K562 (cell line): ENCODE results near the gene GMEB2. TPM values are rescaled to one million over a fixed set of nuclear protein-coding genes. Genes with fewer than 3 reads are reported as not detected.
A peak's percentile ranks its signal among the peaks of the same experiment; 100 is the strongest.

ENCODE experiments used
- ATAC-seq: fragments of 200-7000 bp; cut with Tn5 transposase; 3 replicates; pipeline ENCODE4 v1.9.1; 2020; ENCODE audit warnings: moderate library complexity
- BruUV-seq: library from RNA; stranded (reverse); fragments of 400-500 nt; replicated peaks from 2 replicates; lab custom pipeline; 2021; lab: Mats Ljungman, UMichigan
- CTCF ChIA-PET: fragments of 300-600 bp; formaldehyde crosslinking; extraction: SDS; loops from one replicate; lab custom pipeline; 2021; ENCODE audit warnings: low intra/inter-chr PET ratio; lab: Yijun Ruan, JAX
- POLR2A ChIA-PET: fragments of 300-600, 350-650 bp; sonication (Branson Sonifier 250); formaldehyde crosslinking; extraction: SDS; loops from one replicate; lab custom pipeline; 2021; ENCODE audit warnings: antibody characterized with exemption, inconsistent platforms; lab: Yijun Ruan, JAX
- DNase-seq, 4 experiments: peaks; one replicate each; pipeline versions ENCODE4 v3.0.0 to v3.0.0-alpha.2; 2011 to 2018; ENCODE audit warnings: low spot score in 3 of 4, mixed read lengths in 3 of 4; ENCODE audit errors: extremely low read depth in 1 of 4
- FAIRE-seq: peaks from 2 replicates; lab custom pipeline; 2011; peaks lifted over from hg19 to GRCh38; lab: Jason Lieb, UNC
- H2AFZ ChIP-seq: 2 replicates; pipeline ENCODE4 v1.6.0; 2011; ENCODE audit warnings: low read depth, low read length, control low read depth, inconsistent platforms
- H3K27ac ChIP-seq: fragments of 200-600 bp; 3 replicates; pipeline ENCODE4 v1.8.0; 2011; ENCODE audit warnings: low read depth, mild to moderate bottlenecking, control low read depth, inconsistent platforms, low read length, moderate library complexity, mixed read lengths; ENCODE audit errors: extremely low read depth
- H3K27me3 ChIP-seq, 2 experiments: fragments of 300-600 bp in 1 of 2; 2 replicates in 1 of 2; 3 replicates in 1 of 2; pipeline versions ENCODE4 v1.6.0 to v1.8.0; 2011; ENCODE audit warnings: inconsistent platforms in 2 of 2, low read length in 2 of 2, mild to moderate bottlenecking in 1 of 2, mixed read lengths in 1 of 2, moderate library complexity in 1 of 2; ENCODE audit not compliant: control insufficient read depth in 2 of 2, insufficient read depth in 2 of 2
- H3K36me3 ChIP-seq: fragments of 300-600 bp; 3 replicates; pipeline ENCODE4 v1.8.0; 2011; ENCODE audit warnings: mild to moderate bottlenecking, low read length, inconsistent platforms; ENCODE audit not compliant: control insufficient read depth, insufficient read depth
- H3K4me1 ChIP-seq, 2 experiments: fragments of 200-600 bp in 1 of 2; replicated peaks in 1 of 2; 2 replicates in 1 of 2; 3 replicates in 1 of 2; pipeline versions ENCODE4 v1.5.1 to v1.8.0; 2011; ENCODE audit warnings: inconsistent platforms in 2 of 2, low read length in 2 of 2, mild to moderate bottlenecking in 1 of 2, mixed read lengths in 1 of 2, moderate library complexity in 1 of 2; ENCODE audit not compliant: control insufficient read depth in 2 of 2, insufficient read depth in 2 of 2
- H3K4me2 ChIP-seq: 2 replicates; pipeline ENCODE4 v1.6.1; 2011; ENCODE audit warnings: low read length, control low read depth, inconsistent platforms, mixed read lengths; ENCODE audit not compliant: insufficient read depth
- H3K4me3 ChIP-seq: fragments of 200-600 bp; sonication (generic), shearing (Covaris generic); 2 replicates; pipeline ENCODE4 v1.5.1; 2016; ENCODE audit warnings: control low read depth, inconsistent platforms
- H3K79me2 ChIP-seq: fragments of 200-600 bp; 3 replicates; pipeline ENCODE4 v1.8.0; 2011; ENCODE audit warnings: low read length, inconsistent platforms; ENCODE audit not compliant: control insufficient read depth, insufficient read depth
- H3K9ac ChIP-seq, 2 experiments: 2 replicates each; pipeline versions ENCODE4 v1.6.0 to v1.6.1; 2011; ENCODE audit warnings: low read depth in 2 of 2, low read length in 2 of 2, control low read depth in 1 of 2, inconsistent platforms in 1 of 2, mild to moderate bottlenecking in 1 of 2, mixed read lengths in 1 of 2; ENCODE audit not compliant: insufficient read depth in 1 of 2
- H3K9me1 ChIP-seq: one replicate; pipeline ENCODE4 v1.6.0; 2011; ENCODE audit warnings: inconsistent platforms, mild to moderate bottlenecking, low read length, moderate library complexity; ENCODE audit not compliant: control insufficient read depth, insufficient read depth
- H3K9me3 ChIP-seq: replicated peaks from 2 replicates; pipeline ENCODE4 v1.5.1; 2011; ENCODE audit warnings: low read depth, low read length, inconsistent platforms; ENCODE audit not compliant: control insufficient read depth, insufficient read depth
- H4K20me1 ChIP-seq: replicated peaks from 2 replicates; pipeline ENCODE4 v1.6.1; 2011; ENCODE audit warnings: low read length, inconsistent platforms, mixed read lengths; ENCODE audit not compliant: control insufficient read depth, insufficient read depth
- HMG20B ChIP-seq: fragments of 250-450 bp; sonication (Bioruptor Pico); IDR thresholded peaks from 2 replicates; pipeline ENCODE4 v1.5.0; 2021; ENCODE audit warnings: mild to moderate bottlenecking
- ZNF707 ChIP-seq: fragments of 250-450 bp; sonication (Bioruptor Pico); conservative IDR thresholded peaks from 2 replicates; pipeline ENCODE4 v1.8.0; 2022; ENCODE audit warnings: inconsistent platforms, mild to moderate bottlenecking, moderate library complexity
- WGBS: fragments of 100-300 bp; shearing (Covaris generic); methylation state at CpG from one replicate; pipeline ENCODE4 v1.1.6; 2016; ENCODE audit warnings: low coverage, mixed read lengths; ENCODE audit not compliant: insufficient coverage; ENCODE audit errors: missing lambda C conversion rate; 5-methylcytosine and 5-hydroxymethylcytosine counted together
- in situ Hi-C: fragments of 300-500 bp; cut with MboI; formaldehyde crosslinking; loops from 4 replicates; pipeline ENCODE4 v1.15.0; 2018; ENCODE audit warnings: inconsistent platforms, mixed read lengths
- intact Hi-C: fragments of 100-400 bp; cut with micrococcal nuclease; formaldehyde crosslinking; loops from 2 replicates; pipeline ENCODE4 v1.14.2; 2022
- polyA plus RNA-seq, 8 experiments: library from polyadenylated mRNA; depleted of rRNA in 4 of 8; stranded (reverse) in 5 of 8; unstranded in 3 of 8; fragments of >200 nt; fragmentation: Nextera tagmentation in 2 of 8; fragmentation: Illumina TruSeq in 1 of 8; extraction: Ambion mirVana in 2 of 8; extraction: Trizol in 1 of 8; gene quantifications; 2 replicates each; pipeline versions ENCODE4 v1.2.1 to v1.2.3, GENCODE V29; 2011 to 2014; ENCODE audit warnings: inconsistent platforms in 1 of 8, missing spikeins in 1 of 8
- total RNA-seq, 7 experiments: library from RNA; depleted of rRNA in 6 of 7; stranded (reverse); fragments of >200 nt in 6 of 7; fragmentation: Illumina TruSeq in 2 of 7; extraction: Trizol in 2 of 7; gene quantifications; 2 replicates each; pipeline versions ENCODE4 v1.2.1 to v1.2.3, GENCODE V29; 2011 to 2021; ENCODE audit warnings: low replicate concordance in 1 of 7
- TF ChIP-seq, protein P1 (sequence below), 3 experiments: fragments of 200-800 bp in 1 of 3; fragments of 250-450 bp in 1 of 3; fragments of 450-650 bp in 1 of 3; sonication (Bioruptor Pico) in 1 of 3; sonication (Bioruptor generic) in 1 of 3; formaldehyde crosslinking in 1 of 3; IDR thresholded peaks; 2 replicates each; pipeline versions ENCODE4 v1.6.1 to v1.8.0; 2016 to 2022; ENCODE audit warnings: mild to moderate bottlenecking in 2 of 3, missing genetic modification characterization in 2 of 3, missing compliant biosample characterization in 1 of 3, moderate library complexity in 1 of 3

GMEB2 gene
- total and polyA plus RNA-seq, 9 of the 15 experiments (the other 6 are each of a cell fraction or from before 2014, with no cell fraction given), result 0.03 to 13.9 (median 6.3) TPM

DNA sequence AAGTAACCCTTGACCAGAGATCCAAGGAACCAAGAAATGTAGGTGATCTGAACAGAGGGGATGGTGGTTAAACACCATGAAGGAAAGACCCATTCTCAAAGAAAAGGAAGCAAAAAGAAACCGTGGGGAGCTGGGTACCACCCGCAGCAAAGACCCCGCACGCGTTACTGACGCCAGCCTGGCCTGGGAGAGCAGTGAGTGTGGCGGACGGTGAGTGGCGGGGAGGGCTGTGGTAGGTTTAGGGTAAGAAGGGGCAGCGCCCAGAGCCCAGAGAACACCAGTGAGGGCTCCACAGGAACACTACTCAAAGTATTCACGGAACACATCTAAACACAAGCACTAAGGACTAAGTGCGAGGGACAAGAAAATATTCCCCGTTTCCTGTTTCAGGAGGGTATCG is 4.2 kb downstream of the GMEB2 start (continued):
- TF ChIP-seq, protein P1, sequence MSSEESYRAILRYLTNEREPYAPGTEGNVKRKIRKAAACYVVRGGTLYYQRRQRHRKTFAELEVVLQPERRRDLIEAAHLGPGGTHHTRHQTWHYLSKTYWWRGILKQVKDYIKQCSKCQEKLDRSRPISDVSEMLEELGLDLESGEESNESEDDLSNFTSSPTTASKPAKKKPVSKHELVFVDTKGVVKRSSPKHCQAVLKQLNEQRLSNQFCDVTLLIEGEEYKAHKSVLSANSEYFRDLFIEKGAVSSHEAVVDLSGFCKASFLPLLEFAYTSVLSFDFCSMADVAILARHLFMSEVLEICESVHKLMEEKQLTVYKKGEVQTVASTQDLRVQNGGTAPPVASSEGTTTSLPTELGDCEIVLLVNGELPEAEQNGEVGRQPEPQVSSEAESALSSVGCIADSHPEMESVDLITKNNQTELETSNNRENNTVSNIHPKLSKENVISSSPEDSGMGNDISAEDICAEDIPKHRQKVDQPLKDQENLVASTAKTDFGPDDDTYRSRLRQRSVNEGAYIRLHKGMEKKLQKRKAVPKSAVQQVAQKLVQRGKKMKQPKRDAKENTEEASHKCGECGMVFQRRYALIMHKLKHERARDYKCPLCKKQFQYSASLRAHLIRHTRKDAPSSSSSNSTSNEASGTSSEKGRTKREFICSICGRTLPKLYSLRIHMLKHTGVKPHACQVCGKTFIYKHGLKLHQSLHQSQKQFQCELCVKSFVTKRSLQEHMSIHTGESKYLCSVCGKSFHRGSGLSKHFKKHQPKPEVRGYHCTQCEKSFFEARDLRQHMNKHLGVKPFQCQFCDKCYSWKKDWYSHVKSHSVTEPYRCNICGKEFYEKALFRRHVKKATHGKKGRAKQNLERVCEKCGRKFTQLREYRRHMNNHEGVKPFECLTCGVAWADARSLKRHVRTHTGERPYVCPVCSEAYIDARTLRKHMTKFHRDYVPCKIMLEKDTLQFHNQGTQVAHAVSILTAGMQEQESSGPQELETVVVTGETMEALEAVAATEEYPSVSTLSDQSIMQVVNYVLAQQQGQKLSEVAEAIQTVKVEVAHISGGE (CRISPR knock-in tag; IDR thresholded peaks at IDR 0.05), result no peak

DNA sequence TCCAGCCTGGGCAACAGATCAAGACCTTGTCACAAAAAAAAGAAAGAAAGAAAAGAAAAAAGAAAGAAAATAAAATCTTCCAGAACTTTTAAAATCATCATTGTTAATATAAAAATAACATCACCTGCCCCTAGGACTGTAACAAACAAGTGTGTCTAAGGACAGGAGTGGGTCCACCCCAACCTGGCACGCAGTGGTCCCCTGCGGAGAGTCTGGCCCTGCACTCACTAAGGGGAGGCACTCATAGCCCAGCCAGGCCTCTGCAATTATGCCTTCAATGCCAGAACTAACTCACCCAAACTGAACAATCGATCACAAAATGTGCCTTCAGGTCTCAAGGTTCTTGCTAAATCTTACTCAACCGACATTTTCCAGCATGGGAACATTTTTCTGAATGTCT is 4.8 kb downstream of the GMEB2 start:
- Histone ChIP-seq H4K20me1 (no peaks in the 10 kb centered on the region), H3K4me2 (no peak overlapping the region), H3K4me3 (no peak overlapping the region), H3K79me2 (peaks cover 63% of the 10 kb centered on the region), H3K9me3 (no peaks in the 10 kb centered on the region), H3K9ac (peak overlapping the region in 1 of 2 experiments; percentile 65; a peak in 1 of 4 replicates), H3K36me3 (peaks cover 26% of the 10 kb centered on the region; the same call in 2 of the 3 replicates), H3K4me1 (peaks cover 3 to 26% of the 10 kb centered on the region in 2 experiments; a peak in 3 of 5 replicates), H3K27ac (no peak overlapping the region), H2AFZ (no peak overlapping the region), H3K9me1 (no peaks in the 10 kb centered on the region), H3K27me3 (no peaks in the 10 kb centered on the region)
- DNase-seq (peak in 1 of 4 experiments; percentile 6), FAIRE-seq (no peak), ATAC-seq (no peak)
- TF ChIP-seq HMG20B (CRISPR knock-in tag), result no peak
- TF ChIP-seq ZNF707 (CRISPR knock-in tag), result no peak
- POLR2A ChIA-PET, result interaction anchor here (1.2 to 1.7 kb wide), 2 partner anchors 11 to 19 kb away, joined by 3 to 4 read pairs; no protein-coding TSS in a partner anchor
- 89% methylated on average over 4 of the region's 4 CpGs for WGBS
- BruUV-seq, result no TSS peak
- CTCF ChIA-PET, result no interaction called here
- intact Hi-C loops (no loop called here), in situ Hi-C loops (no loop called here)
